Esophagus squamous epithelium (tissue), 5 donors: Measurements from ENCODE around the gene PPP1R1A. TPM values are rescaled to one million over a fixed set of nuclear protein-coding genes. Genes with fewer than 3 reads are reported as not detected.

Source experiments
- DNase-seq: peaks from one replicate; lab custom pipeline; 2025; lab: John Stamatoyannopoulos, UW
- H3K27ac ChIP-seq, 4 donors: fragments of 200-600 bp; sonication (generic); one replicate each; pipeline ENCODE4 v1.5.1; 2016 to 2019; ENCODE audit warnings: mild to moderate bottlenecking in 1 of 4
- H3K27me3 ChIP-seq, 4 donors: fragments of 200-600 bp; sonication (generic); 1 replicate in 3 of 4; 2 replicates in 1 of 4; pipeline versions ENCODE4 v1.5.1 to v1.6.0; 2017 to 2021; ENCODE audit warnings: antibody characterized with exemption in 1 of 4
- H3K36me3 ChIP-seq, 3 donors: fragments of 200-600 bp; sonication (generic); one replicate each; pipeline ENCODE4 v1.5.1; 2016 to 2019
- H3K4me1 ChIP-seq, 3 donors: fragments of 200-600 bp; sonication (generic); one replicate each; pipeline ENCODE4 v1.5.1; 2017 to 2019
- H3K4me3 ChIP-seq, 4 donors: fragments of 200-600 bp; sonication (generic); 1 replicate in 3 of 4; 2 replicates in 1 of 4; pipeline ENCODE4 v1.5.1; 2016 to 2019; ENCODE audit warnings: mild to moderate bottlenecking in 2 of 4, moderate library complexity in 1 of 4
- H3K9me3 ChIP-seq, 3 donors: fragments of 200-600 bp; sonication (generic); one replicate each; pipeline ENCODE4 v1.5.1; 2016 to 2019
- CTCF ChIP-seq, 6 experiments: fragments of 450-650 bp in 4 of 6; fragments of 200-600 bp in 2 of 6; sonication (generic) in 2 of 6; IDR thresholded peaks; one replicate each; pipeline ENCODE4 v1.5.1; 2016 to 2019; ENCODE audit warnings: antibody characterized with exemption in 6 of 6, mild to moderate bottlenecking in 4 of 6, moderate library complexity in 4 of 6
- POLR2A ChIP-seq, 4 donors: fragments of 450-650 bp; IDR thresholded peaks; one replicate each; pipeline ENCODE4 v1.6.1; 2017; ENCODE audit warnings: antibody characterized with exemption in 4 of 4, mild to moderate bottlenecking in 4 of 4, moderate library complexity in 3 of 4
- WGBS, 2 donors: methylation state at CpG; one replicate each; pipeline ENCODE4 v1.1.5; 2018; 5-methylcytosine and 5-hydroxymethylcytosine counted together
- intact Hi-C: fragments of 100-400 bp; cut with DNase I; formaldehyde crosslinking; loops from one replicate; pipeline ENCODE4 v1.15.0; 2022
- total RNA-seq, 4 donors: library from RNA; depleted of rRNA; stranded (reverse); fragments of >200 nt; gene quantifications; one replicate each; pipeline ENCODE4 v1.1.0, GENCODE V29; 2016
- donor health status: DM: yes; HTN: yes; CAD: no.

Gene PPP1R1A
- total RNA-seq, 4 donors from 2014 or later: 0.15 to 1.9 (median 0.26) TPM; not detected in 1

- Histone ChIP-seq H3K4me3 (no peak overlapping the region), H3K9me3 (no peaks in the 10 kb centered on the region), H3K36me3 (peaks cover 0 to 16% (median 0%) of the 10 kb centered on the region in 3 donors), H3K27me3 (peaks cover 0 to 12% (median 0%) of the 10 kb centered on the region in 4 donors), H3K27ac (no peak overlapping the region), H3K4me1 (peaks cover 0 to 9% (median 7%) of the 10 kb centered on the region in 3 donors)
- no peak for TF ChIP-seq POLR2A (IDR thresholded peaks at IDR 0.05)
- TF ChIP-seq CTCF (IDR thresholded peaks at IDR 0.05): no peak
- 81 to 88% methylated on average over 5 to 6 of the region's 7 CpGs for WGBS, 2 donors
- intact Hi-C loops: no loop called here
- no peak for DNase-seq
Observed at GRCh38 chr12:54578778-54579177, 9.7 kb downstream of the PPP1R1A start.

GRCh38 chr12:54572881-54573280 lies 15.6 kb downstream of the PPP1R1A start:
- no peaks in the 10 kb centered on the region for H3K27me3 ChIP-seq
- H3K4me1 ChIP-seq: no peaks in the 10 kb centered on the region
- DNase-seq: no peak
- WGBS, 2 donors: 42 to 51% methylated on average over 5 of the region's 5 CpGs
- H3K4me3 ChIP-seq: no peak overlapping the region
- no peak overlapping the region for H3K27ac ChIP-seq
- H3K9me3 ChIP-seq: no peaks in the 10 kb centered on the region
- H3K36me3 ChIP-seq: peaks cover 0 to 26% (median 0%) of the 10 kb centered on the region in 3 donors
- TF ChIP-seq POLR2A (IDR thresholded peaks at IDR 0.05) (no peak), CTCF (IDR thresholded peaks at IDR 0.05) (no peak)
- intact Hi-C loops: no loop called here

- H3K9me3 ChIP-seq: no peaks in the 10 kb centered on the region
- peaks cover 0 to 21% (median 0%) of the 10 kb centered on the region in 3 donors for H3K36me3 ChIP-seq
- H3K4me3 ChIP-seq: no peak overlapping the region
- WGBS, 2 donors: 76 to 79% methylated on average over 6 to 10 of the region's 10 CpGs
- no peaks in the 10 kb centered on the region for H3K4me1 ChIP-seq
- no peak overlapping the region for H3K27ac ChIP-seq
- no peaks in the 10 kb centered on the region for H3K27me3 ChIP-seq
- TF ChIP-seq POLR2A (IDR thresholded peaks at IDR 0.05) (no peak), CTCF (IDR thresholded peaks at IDR 0.05) (no peak)
- intact Hi-C loops: no loop called here
- DNase-seq: no peak
Observed at GRCh38 chr12:54571193-54572188, 17.0 kb downstream of the PPP1R1A start.

GRCh38 chr12:54569995-54570528 lies 18.4 kb downstream of the PPP1R1A start:
- 88 to 94% methylated on average over 3 to 4 of the region's 4 CpGs for WGBS, 2 donors
- Histone ChIP-seq H3K4me3 (no peak overlapping the region), H3K9me3 (no peaks in the 10 kb centered on the region), H3K27me3 (no peaks in the 10 kb centered on the region), H3K36me3 (peaks cover 0 to 11% (median 0%) of the 10 kb centered on the region in 3 donors), H3K4me1 (peaks cover 0 to 7% (median 0%) of the 10 kb centered on the region in 3 donors), H3K27ac (no peak overlapping the region)
- TF ChIP-seq CTCF (IDR thresholded peaks at IDR 0.05) (no peak), POLR2A (IDR thresholded peaks at IDR 0.05) (no peak)
- intact Hi-C loops: no loop called here
- no peak for DNase-seq

GRCh38 chr12:54569072-54569471 lies 19.4 kb downstream of the PPP1R1A start:
- TF ChIP-seq CTCF (IDR thresholded peaks at IDR 0.05) (no peak), POLR2A (IDR thresholded peaks at IDR 0.05) (no peak)
- Histone ChIP-seq H3K9me3 (no peaks in the 10 kb centered on the region), H3K4me1 (peaks cover 0 to 10% (median 0%) of the 10 kb centered on the region in 3 donors), H3K27ac (no peak overlapping the region), H3K36me3 (peaks cover 0 to 10% (median 0%) of the 10 kb centered on the region in 3 donors), H3K4me3 (no peak overlapping the region), H3K27me3 (no peaks in the 10 kb centered on the region)
- DNase-seq: no peak
- WGBS, 2 donors: 89% methylated on average over 6 to 14 of the region's 14 CpGs
- intact Hi-C loops: no loop called here
